A549 treated with GW870086 at 1 μM for 4 hours (cell line): Measurements from ENCODE around the gene NAP1L2. TPM values are rescaled to one million over a fixed set of nuclear protein-coding genes. Genes with fewer than 3 reads are reported as not detected.

Experiments used
- total RNA-seq: library from RNA; stranded (reverse); fragments of 200-300 nt; extraction: Qiagen RNA extraction; gene quantifications from 5 replicates; pipeline ENCODE4 v1.2.3, GENCODE V29; 2022; ENCODE audit warnings: low read depth

NAP1L2 gene
- total RNA-seq = 0.88 to 1.3 TPM (median 0.93 TPM) in 5 replicates

DNA sequence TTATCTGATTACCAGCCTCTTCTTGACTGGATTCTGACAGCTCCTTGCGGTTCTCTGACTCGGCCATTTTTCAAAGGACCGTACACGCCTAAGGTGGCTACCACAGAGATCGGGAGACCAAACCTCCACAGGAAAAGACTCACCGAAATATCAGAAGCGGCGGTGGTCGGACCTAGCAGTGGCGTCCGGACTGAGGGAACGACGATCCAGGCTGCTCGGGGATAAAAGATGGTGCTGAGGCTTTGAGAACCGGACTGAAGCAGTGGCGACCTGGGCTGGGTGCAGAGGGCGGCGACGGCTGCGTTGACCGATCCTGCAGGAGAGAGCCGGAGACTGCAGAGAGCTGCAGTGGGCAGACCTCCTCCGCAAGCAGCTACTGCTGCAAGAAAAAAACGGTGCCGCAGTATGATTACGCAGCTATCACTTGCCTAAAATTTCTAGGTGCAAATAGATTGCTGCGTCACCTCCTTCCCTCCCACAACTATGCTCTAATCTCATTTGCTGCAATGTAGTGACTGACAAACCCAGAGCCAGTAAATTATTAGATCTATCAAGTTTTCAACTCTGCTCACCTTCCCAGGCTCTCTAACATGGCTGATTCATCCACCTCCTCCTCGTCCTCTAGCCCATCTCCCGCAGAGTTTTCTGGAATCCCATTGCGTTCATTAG is at the start of gene NAP1L2:
NAP1L2 (minus strand) TSS at position 426 of the 669 bp plus-strand sequence; CDS start at position 67, 359 bp downstream.

Other genes with a start within 250 kb of the NAP1L2 start
- not detected in 5 replicates for gene PABPC1L2B, start 211.9 kb downstream of the NAP1L2 start, total RNA-seq
- not detected in 5 replicates for gene PABPC1L2A, start 135.3 kb downstream of the NAP1L2 start, total RNA-seq
- not detected in 5 replicates for gene CDX4, start 232.2 kb upstream of the NAP1L2 start, total RNA-seq